Large intestine (tissue), 3 donors: ENCODE results near the gene PIAS2. TPM values are rescaled to one million over a fixed set of nuclear protein-coding genes. Genes with fewer than 3 reads are reported as not detected.

Experiments used
- DNase-seq, 2 donors: peaks; one replicate each; pipeline versions ENCODE4 v3.0.0 to v3.0.0-alpha.2; 2013
- H3K27ac ChIP-seq: one replicate; pipeline ENCODE4 v1.5.1; 2013; ENCODE audit warnings: low read length
- H3K27me3 ChIP-seq: 2 replicates; pipeline ENCODE4 v1.6.1; 2013; ENCODE audit warnings: low read length; ENCODE audit not compliant: control insufficient read depth, insufficient read depth
- H3K36me3 ChIP-seq: 2 replicates; pipeline ENCODE4 v1.6.1; 2013; ENCODE audit warnings: low read length; ENCODE audit not compliant: control insufficient read depth, insufficient read depth
- H3K4me1 ChIP-seq: one replicate; pipeline ENCODE4 v1.6.1; 2013; ENCODE audit warnings: low read length; ENCODE audit not compliant: control insufficient read depth, insufficient read depth
- H3K4me3 ChIP-seq: one replicate; pipeline ENCODE4 v1.5.1; 2013; ENCODE audit warnings: low read length
- H3K9me3 ChIP-seq: one replicate; pipeline ENCODE4 v1.6.1; 2013; ENCODE audit warnings: mild to moderate bottlenecking, low read depth, low read length, moderate library complexity; ENCODE audit not compliant: control insufficient read depth
- WGBS: methylation state at CpG from one replicate; pipeline ENCODE4 v1.1.5; 2013; ENCODE audit warnings: low lambda C conversion rate; ENCODE audit not compliant: insufficient coverage; 5-methylcytosine and 5-hydroxymethylcytosine counted together
- polyA plus RNA-seq: library from polyadenylated mRNA; unstranded; fragments of 120-200 nt; gene quantifications from one replicate; pipeline ENCODE4 v1.2.1, GENCODE V29; 2013

Gene PIAS2
- polyA plus RNA-seq, 1 donor = 13.1 TPM

DNA sequence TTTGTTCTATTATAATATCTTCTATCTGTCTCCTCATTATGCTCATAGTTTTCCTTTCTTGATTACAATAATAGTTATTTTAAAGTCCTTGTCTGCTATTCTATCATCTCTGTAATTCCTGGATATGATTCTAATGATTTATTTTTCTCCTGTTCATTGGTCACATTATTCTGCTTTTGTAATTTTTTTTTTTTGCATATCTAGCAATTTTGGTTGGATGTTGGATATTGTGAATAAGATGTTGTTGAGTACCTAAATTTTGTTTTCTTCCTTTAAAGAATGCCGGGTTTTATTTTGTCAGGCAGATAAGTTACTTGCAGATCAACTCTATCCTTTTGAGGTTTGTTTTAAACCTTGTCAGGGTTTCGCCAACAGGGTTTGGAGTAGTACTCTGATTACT lies 25.3 kb upstream of the PIAS2 start:
- no peak for DNase-seq

DNA sequence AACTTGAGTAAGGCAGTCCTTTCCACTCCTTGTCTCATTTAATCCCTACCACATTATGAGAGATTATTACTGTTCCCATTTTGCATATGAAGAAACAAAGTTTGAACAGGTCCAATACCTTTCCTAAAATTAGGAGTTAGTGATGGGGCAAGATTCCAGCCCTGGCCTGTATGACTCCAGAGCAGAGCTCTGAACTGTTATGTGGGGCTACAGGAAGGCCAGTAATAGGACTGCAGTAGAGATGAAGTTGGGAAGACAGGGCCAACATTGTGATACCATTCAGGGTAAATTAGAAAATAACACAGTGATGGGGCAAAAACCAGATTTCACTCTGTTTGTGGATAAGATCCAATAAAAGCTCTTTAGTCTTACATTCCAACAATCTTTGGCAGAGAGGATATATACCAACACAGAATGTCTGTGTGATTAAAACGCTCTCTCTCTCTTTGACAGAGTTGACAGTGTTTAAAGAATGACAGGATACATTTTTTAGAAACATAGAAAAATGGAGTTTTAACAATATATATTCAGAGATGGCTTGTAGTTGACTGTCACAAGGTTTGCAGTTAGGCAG lies 22.8 kb upstream of the PIAS2 start:
- Histone ChIP-seq H3K4me1 (no peaks in the 10 kb centered on the region), H3K4me3 (no peak overlapping the region), H3K27ac (no peak overlapping the region), H3K36me3 (no peaks in the 10 kb centered on the region), H3K9me3 (no peaks in the 10 kb centered on the region), H3K27me3 (no peaks in the 10 kb centered on the region)
- no peak for DNase-seq
- no CpG with 5 or more reads among the region's 1 CpG for WGBS

More for the DNA sequence above, 25.3 kb upstream of the PIAS2 start:
- H3K27ac ChIP-seq = no peak overlapping the region
- H3K27me3 ChIP-seq = peaks cover 9% of the 10 kb centered on the region
- H3K4me3 ChIP-seq = no peak overlapping the region
- no peaks in the 10 kb centered on the region for H3K9me3 ChIP-seq
- H3K36me3 ChIP-seq = no peaks in the 10 kb centered on the region
- no CpG with 5 or more reads among the region's 2 CpGs for WGBS
- no peaks in the 10 kb centered on the region for H3K4me1 ChIP-seq

DNA sequence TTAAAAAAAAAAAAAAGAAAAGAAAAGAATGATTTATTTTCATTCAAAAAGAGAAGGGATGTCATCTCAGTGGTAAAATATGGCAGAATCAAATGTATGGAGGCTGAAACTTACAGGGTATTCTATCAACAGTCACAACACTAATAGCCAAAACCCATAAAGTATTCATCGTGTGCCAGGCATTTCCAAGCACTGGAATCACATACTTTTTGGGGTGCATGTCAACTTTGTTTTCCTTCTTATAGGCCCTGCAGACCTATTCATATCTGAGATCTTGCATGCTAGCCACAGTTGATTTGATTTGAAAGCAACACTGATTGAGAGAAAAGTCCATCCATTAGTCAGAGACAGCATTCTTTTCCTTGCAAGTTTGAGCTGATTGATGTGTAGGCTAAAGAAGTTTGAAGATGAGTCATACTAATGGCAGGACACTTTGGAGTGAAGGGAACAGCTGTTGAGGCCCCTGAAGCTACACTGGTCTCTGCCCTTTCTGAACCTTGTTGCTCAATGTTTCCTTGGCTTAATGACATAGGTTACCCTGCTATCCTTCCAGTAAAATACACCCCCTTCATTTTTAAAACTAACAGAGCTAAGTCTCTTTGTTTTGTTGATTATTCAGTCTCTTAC lies 22.1 kb upstream of the PIAS2 start:
- DNase-seq = peak; percentile 7 to 30
- Histone ChIP-seq H3K4me1 (no peaks in the 10 kb centered on the region), H3K4me3 (no peak overlapping the region), H3K27ac (no peak overlapping the region), H3K9me3 (no peaks in the 10 kb centered on the region), H3K36me3 (no peaks in the 10 kb centered on the region), H3K27me3 (no peaks in the 10 kb centered on the region)
- WGBS = no CpG with 5 or more reads among the region's 1 CpG

DNA sequence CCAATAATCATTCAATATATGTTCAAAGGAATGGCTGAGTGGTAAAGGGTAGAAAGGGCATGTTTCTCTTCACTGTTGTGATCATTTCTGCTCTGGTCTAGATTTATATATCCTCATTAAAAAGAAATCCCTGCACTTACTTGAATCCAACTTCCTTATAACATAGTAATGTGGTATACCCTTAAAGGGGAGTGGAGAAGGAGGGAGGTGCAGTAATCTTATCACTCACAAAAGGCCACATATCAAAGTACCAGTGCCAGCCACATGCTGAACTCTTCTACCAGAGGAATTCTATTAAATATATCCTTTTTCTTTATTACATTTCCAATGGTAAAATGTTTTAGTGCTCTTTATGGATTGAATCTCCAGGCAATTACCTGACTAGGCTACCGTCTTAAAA lies 3.3 kb upstream of the PIAS2 start:
- no peaks in the 10 kb centered on the region for H3K9me3 ChIP-seq
- H3K27me3 ChIP-seq = no peaks in the 10 kb centered on the region
- no peak for DNase-seq
- no peaks in the 10 kb centered on the region for H3K4me1 ChIP-seq
- no peaks in the 10 kb centered on the region for H3K36me3 ChIP-seq
- 83% methylated on average over 1 of the region's 1 CpG for WGBS
- no peak overlapping the region for H3K27ac ChIP-seq
- H3K4me3 ChIP-seq = no peak overlapping the region

DNA sequence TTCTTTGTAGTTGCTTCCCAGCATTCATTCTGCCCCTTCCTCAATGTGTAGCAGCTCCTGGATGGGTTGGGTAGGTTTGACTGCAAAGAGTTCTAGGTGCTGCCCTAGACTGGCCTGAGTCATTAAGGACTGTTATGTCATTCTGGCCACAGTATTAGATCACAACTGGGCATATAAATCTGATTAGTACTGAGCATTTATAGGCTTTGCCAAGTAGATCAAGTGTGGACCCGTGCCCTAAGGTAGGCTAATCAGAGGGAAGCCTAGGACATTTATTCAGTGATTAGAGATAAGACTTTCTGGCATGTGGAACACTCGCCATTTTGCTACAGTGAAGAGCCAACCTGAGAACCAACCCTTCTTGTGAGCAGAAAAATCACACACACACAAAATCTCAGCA lies 2.8 kb upstream of the PIAS2 start:
- 80% methylated on average over 1 of the region's 2 CpGs for WGBS
- Histone ChIP-seq H3K9me3 (no peaks in the 10 kb centered on the region), H3K4me3 (no peak overlapping the region)

DNA sequence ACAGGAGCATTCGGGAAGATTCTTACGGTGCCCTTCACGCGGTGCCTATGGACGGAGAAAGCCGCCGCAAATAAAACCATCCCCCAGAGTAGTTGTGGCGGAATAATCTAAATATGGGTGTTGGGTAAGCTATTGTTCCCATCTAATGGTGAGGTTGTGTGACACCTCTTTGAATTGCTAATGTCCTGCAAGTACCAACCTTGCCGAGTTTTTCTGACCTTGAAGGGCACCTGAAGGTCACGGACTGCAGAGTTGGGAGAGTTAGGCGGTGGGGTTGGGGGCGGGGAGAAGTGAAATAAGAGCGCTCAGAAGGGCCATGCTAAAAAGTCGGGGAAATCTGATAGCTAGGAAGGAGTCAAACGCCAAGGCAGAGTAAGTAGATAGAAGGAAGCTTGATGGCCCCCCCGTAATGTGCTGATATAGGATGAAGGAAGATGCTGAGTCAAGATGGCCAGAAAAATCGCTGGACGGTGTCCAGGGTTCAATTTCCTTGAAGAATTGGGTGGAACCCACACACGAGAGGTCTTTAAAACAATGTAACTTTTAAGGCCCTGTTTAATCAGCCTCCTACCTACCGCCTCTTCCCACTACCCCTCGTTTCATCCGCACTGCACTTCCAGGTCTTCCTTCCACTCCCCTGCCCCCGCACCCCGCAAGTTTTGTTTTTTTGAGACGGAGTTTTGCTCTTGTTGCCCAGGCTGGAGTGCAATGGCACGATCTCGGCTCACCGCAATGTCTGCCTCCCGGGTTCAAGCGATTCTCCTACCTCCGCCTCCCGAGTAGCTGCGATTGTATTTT lies 695 bp upstream of the PIAS2 start:
- no peaks in the 10 kb centered on the region for H3K9me3 ChIP-seq
- peak in 1 of 2 donors; percentile 17 for DNase-seq
- no peaks in the 10 kb centered on the region for H3K27me3 ChIP-seq
- WGBS = 40% methylated on average over 3 of the region's 33 CpGs
- peak overlapping the region; percentile 32 for H3K27ac ChIP-seq
- peak overlapping the region; percentile 68 for H3K4me3 ChIP-seq
- peaks cover 5% of the 10 kb centered on the region for H3K4me1 ChIP-seq
- H3K36me3 ChIP-seq = no peaks in the 10 kb centered on the region

More for the DNA sequence above, 2.8 kb upstream of the PIAS2 start:
- no peak overlapping the region for H3K27ac ChIP-seq
- no peaks in the 10 kb centered on the region for H3K36me3 ChIP-seq
- H3K4me1 ChIP-seq = peaks cover 4% of the 10 kb centered on the region
- no peaks in the 10 kb centered on the region for H3K27me3 ChIP-seq
- no peak for DNase-seq

DNA sequence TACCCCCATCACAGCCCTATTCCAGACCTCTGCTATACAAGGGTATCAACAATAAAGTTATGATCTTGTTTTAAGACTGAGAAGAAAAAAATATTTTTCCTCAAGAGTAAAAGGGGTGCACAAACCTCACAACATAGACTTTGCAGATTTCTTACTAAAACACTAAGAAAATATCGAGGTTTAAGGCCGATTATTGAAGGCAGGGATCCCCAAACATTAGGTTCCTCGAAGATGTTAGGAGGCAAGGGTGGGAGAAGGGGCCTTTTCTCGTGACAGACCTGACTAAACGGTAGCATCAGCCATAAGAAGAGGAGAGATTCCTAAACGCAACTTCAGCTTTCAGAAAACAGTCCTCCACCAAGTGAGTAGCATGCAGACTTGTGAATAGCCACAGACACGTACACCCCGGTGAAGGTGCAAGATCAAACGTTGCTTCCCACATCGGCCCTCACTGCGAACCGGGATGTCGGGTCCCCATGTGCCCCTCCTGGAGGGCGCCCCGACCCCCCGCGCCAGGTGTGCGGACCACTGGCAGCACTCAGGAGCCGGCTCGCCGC lies 678 bp downstream of the PIAS2 start:
- no peaks in the 10 kb centered on the region for H3K36me3 ChIP-seq
- no peaks in the 10 kb centered on the region for H3K9me3 ChIP-seq
- peak overlapping the region; percentile 67 for H3K4me3 ChIP-seq
- DNase-seq = peak; percentile 9 to 65
- no peaks in the 10 kb centered on the region for H3K27me3 ChIP-seq
- peaks cover 5% of the 10 kb centered on the region for H3K4me1 ChIP-seq
- WGBS = 0% methylated on average over 1 of the region's 21 CpGs
- H3K27ac ChIP-seq = no peak overlapping the region

DNA sequence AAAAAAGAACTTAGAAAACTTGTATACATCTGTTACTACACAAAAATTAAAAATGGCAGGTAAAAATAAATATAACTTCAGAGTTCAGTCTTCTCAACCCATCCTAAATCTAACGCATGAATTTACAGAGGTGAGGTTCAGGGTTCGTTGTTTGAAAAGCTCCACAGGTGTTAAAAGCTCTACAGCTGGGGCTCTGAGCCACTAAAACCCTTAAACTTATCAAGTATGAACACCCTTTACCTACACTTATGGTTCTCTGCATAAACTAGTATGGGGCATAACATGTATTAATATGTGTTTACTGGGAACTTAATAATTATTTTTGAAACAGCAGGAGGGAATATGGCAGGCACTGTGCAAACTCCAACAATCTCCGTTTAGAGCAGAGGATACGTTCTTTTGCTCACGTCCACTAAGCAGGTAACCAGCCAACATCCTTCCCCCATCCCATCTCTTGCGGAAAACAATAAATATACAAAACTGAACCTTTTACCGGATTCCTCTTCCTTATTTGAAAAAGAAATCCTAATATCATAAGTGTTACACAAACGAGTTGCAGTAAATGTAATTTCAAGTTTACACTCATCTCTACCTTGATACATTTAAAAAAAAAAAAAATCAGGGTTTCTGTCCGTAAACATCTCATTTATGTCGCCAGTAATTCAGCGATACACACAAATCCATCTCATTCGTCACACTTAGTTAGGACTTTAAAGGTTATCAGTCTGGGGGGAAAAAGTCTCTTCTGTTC lies 1.3 kb downstream of the PIAS2 start:
- Histone ChIP-seq H3K27me3 (no peaks in the 10 kb centered on the region), H3K27ac (no peak overlapping the region), H3K4me3 (peak overlapping the region; percentile 67), H3K4me1 (peaks cover 5% of the 10 kb centered on the region), H3K36me3 (no peaks in the 10 kb centered on the region), H3K9me3 (no peaks in the 10 kb centered on the region)
- 20% methylated on average over 2 of the region's 12 CpGs for WGBS
- DNase-seq = peak in 1 of 2 donors; percentile 13

DNA sequence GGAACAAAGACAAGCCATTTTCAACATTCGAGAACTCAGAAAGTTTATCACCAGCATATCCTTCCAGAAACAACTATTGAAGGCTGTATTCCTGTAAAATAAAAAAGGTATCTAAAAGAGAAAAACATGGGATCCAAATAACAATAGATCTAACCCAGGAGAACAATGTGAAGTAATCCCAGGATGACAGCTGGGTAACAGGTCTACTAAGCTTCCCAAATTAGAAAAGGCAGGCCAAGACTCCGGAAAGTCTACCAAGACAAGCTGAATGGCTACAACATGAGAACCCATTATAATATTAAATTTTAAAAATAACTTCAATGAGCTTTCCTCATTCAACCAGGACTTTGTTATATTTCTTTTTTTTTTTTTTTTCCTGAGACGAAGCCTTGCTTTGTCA lies 6.5 kb downstream of the PIAS2 start:
- Histone ChIP-seq H3K9me3 (no peaks in the 10 kb centered on the region), H3K4me3 (no peak overlapping the region), H3K4me1 (peaks cover 5% of the 10 kb centered on the region), H3K27me3 (no peaks in the 10 kb centered on the region), H3K27ac (no peak overlapping the region), H3K36me3 (no peaks in the 10 kb centered on the region)
- no CpG with 5 or more reads among the region's 3 CpGs for WGBS
- no peak for DNase-seq

DNA sequence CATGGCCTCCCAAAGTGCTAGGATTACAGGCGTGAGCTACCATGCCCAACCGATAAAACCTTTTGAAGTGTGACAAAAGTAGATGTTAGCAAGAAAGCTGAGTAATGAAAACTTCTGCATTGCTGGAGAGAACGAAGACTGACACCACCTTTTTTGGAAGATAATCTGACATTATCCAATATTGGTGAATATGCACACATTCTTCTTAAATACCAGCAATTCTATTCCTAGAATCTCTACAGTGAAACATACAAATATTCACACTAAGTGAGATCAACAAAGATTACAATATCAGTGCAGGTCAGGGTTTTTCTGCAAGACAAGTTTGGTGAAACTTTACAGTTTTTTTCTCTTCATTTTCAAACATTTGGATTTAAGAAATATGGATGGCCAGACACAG lies 7.8 kb downstream of the PIAS2 start:
- no peaks in the 10 kb centered on the region for H3K36me3 ChIP-seq
- DNase-seq = no peak
- no CpG with 5 or more reads among the region's 3 CpGs for WGBS
- no peak overlapping the region for H3K27ac ChIP-seq
- no peaks in the 10 kb centered on the region for H3K27me3 ChIP-seq
- H3K4me1 ChIP-seq = no peaks in the 10 kb centered on the region
- H3K4me3 ChIP-seq = no peak overlapping the region
- no peaks in the 10 kb centered on the region for H3K9me3 ChIP-seq
